HL-60/S4 treated with retinoic acid at 250 ng/mL for 4 days and 3 days (cell line): Measurements from ENCODE around the gene PGGT1B.

ENCODE experiments used
- in situ Hi-C: fragments of 300-500 bp; cut with MboI; formaldehyde crosslinking; loops from 2 replicates; pipeline ENCODE4 v1.7.0; 2022; ENCODE audit warnings: low sequenced_read_pairs

Gene PGGT1B

DNA sequence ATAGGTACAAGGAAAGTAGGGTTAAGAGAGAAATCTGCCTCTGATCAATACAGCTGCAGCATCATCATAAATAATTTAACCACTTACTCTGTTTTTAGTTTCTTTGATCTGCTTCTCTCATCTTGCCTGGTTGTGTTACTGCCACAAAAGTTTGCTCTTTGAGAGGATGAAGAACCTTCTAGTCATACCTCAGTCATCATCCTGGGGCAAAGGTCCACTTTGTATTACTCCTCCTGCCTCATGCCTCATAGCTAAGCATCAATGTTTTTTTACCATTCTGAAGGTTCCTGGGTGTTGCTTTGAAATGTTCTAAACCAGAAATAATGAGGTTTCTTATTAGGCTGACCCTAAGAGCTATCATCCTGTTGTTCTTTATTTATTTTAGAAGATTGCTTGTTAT is 75.9 kb downstream of the PGGT1B start:
- in situ Hi-C loops = no loop called here

DNA sequence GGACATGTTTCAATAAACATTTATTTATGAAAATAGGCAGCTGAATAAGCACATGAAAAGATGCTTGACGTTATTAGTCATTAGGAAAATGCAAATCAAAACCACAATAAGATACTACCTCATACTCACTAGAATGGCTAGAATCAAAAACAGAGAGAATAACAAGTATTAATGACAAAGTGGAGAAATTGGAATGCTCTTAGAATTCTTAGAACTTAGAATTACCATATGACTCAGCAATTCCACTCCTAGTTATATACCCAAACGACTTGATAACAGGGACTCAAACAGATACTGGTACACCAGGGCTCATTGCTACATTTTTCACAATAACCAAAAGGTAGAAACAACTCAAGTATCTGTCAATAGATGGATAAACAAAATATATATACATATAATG is 77.9 kb downstream of the PGGT1B start:
- in situ Hi-C loops = no loop called here

DNA sequence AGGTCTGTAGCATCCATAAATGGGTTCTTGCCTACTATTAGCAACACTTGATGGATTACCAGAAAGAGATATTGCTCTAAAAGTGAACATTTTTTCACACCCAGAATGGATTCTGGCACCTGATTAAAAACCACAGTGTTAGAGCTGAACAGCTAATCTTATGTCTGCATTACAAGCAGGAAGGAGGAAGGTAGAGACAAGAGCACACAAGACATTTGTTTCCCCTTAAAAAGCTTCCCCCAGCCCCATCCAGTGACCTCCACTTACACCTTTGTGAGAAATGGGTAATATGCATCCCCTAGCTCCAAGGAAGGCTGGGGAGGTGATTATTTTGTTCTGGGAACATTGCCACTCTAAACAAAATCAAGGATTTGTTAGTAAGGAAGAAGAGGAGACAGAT is 80.9 kb downstream of the PGGT1B start:
- in situ Hi-C loops = no loop called here

DNA sequence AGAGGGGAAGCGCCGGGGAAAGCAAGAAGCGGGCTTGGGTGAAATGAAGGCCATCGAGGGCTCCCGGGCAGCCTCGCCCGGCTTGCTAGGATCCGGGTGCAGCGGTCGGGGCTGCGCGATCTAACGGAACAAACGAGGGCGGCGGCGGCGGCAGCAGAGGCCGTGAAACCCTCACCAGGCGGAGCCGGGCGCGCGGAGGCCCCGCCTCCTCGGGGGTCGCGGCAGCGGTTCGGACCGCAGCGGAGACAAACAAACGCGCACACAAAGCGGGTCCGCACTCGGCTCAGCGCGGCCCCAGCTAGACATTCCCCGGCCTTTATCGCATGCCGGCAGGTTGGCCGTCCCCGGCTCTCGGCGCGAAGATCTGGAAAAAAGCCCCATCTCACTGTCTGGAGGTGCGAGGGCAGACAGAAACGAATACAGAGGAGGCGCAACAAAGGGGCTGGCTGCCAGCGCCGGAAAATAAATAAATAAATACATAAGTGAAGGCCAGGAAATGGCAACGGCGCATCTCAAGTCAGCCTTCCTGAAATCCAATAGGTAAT is 82.4 kb downstream of the PGGT1B start:
- in situ Hi-C loops = no loop called here

DNA sequence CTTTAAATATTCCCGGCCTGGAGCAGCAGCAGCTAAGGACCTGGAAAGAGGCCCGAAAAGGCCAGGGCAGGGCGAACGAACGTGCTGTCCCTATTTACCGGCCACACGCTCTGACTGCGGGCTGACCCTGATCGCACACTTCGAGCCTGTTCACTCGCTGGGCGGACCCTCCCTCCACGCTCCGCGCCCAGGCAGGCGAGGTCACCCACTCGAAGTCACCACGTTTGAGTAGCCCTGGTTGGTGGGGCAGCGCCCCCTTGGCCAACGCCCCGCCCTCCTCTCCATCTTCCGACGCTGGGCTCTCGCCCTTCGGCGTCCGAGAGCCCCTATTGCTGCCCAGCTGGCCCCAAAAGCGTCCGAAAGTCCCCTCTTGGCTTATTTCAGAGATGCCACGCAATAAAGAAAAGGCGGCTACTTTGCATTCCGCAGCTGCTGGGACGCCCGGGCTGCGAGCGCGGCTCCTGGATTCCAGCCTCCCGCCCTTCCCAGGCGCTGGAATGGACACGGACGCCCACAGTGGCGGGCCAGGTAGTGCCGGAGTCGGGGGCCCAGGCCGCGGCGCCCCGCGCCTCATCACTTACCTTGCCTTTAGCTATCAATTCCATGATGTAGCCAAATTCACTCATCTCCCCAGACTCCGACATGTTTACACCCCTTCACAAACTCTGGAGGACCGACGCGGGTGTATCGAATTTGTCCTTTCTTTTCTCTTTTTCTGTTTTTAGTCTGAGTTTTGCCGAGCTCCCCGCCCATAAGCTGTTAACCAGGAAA is 83.1 kb downstream of the PGGT1B start:
- in situ Hi-C loops = no loop called here

- in situ Hi-C loops = no loop called here
Measured at GRCh38 chr5:115179030-115179393, 83.7 kb downstream of the PGGT1B start.

- in situ Hi-C loops = no loop called here
Measured at GRCh38 chr5:115170929-115171510, 91.7 kb downstream of the PGGT1B start.

DNA sequence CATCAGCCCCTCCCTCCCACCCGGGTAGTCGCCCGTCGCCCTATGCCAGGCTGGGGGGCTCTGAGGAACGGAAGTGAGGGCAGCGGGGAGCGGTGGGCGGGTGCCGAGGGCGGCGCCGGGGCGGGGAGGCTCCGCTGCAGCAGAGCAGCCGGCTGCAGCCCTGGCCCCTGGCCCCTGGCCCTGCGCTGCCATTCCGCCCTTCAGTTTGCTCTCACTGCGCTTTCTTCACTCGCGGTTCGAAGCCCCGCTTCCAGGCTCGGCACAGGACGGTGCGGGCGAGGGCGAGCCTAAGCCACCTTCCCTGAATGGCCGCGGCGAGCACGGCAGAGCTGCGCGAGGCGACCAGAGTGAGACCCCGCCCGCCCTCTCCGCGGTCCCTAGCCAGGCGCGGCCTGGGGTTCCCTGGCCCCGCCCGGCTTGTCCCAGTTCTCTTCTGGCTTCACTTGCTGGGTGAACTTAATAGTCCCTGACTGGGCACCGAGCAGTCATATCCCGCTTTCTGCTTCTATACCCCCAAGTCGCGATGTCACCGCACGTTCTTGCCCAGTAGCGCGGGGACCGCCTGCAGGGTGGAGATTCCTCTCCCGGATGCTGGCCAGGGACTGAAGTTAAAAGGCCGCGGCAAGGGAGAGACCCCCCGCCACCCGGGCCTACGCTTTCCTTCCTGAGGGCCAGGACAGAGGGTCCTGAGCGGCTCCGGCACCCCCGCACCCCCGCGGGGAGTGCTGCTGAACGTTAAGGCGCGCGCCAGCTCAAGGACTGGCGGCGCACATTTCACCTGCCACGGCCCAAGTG is 92.3 kb downstream of the PGGT1B start:
- in situ Hi-C loops = no loop called here

GRCh38 chr5:115169487-115170133 is 93.1 kb downstream of the PGGT1B start, which contains the start of gene TRIM36:
TSS of gene TRIM36 (minus strand) at chr5:115169908. CDS start at chr5:115169634, 274 bp downstream.
- in situ Hi-C loops = no loop called here

GRCh38 chr5:115168829-115169486 is 93.7 kb downstream of the PGGT1B start:
- in situ Hi-C loops = no loop called here

GRCh38 chr5:115166744-115167393 is 95.8 kb downstream of the PGGT1B start:
- in situ Hi-C loops = no loop called here

- in situ Hi-C loops = no loop called here
Measured at GRCh38 chr5:115165790-115166189, 96.9 kb downstream of the PGGT1B start.

DNA sequence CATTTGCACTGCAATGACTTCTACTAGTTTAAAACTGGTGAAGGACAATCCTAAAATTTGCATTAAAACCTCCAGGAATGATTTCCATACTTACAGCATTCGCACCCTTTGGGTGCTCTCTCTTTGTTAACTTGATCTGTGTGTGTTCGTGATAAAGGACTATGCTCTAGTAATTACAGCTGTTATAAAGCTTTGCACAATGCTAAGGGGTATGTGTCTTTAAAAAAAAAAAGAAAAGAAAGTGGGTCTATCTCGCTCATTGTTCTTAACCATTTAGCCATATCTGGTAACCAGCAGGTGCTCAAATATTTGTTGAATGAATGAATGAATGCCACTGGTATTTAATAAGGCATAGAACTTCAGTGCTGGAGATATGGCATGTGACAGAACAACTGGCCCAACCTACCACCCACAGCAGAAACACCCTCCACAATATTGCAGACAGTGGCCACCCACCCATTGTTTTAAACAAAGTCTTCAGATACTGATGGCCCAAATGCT is 101.7 kb downstream of the PGGT1B start:
- in situ Hi-C loops = no loop called here
